GM12878 (cell line): Measurements from ENCODE around the gene LARP4. TPM values are rescaled to one million over a fixed set of nuclear protein-coding genes. Genes with fewer than 3 reads are reported as not detected.
"Not testable (repeated sequence)": the region's sequence is repeated elsewhere in the genome, so short reads cannot be mapped to it uniquely, and the experiment has no call there.

Source experiments
- ATAC-seq: fragments of 200-7000 bp; cut with Tn5 transposase; 3 replicates; pipeline ENCODE4 v1.9.1; 2020; ENCODE audit warnings: mild to moderate bottlenecking, moderate library complexity
- BruUV-seq: library from RNA; stranded (reverse); fragments of 400-500 nt; replicated peaks from 2 replicates; lab custom pipeline; 2021; lab: Mats Ljungman, UMichigan
- CTCF ChIA-PET: fragments of 300-600 bp; sonication (Branson Sonifier 250); formaldehyde crosslinking; extraction: SDS; loops from one replicate; lab custom pipeline; 2021; ENCODE audit warnings: inconsistent platforms; lab: Yijun Ruan, JAX
- POLR2A ChIA-PET: fragments of 350-600 bp; formaldehyde crosslinking; extraction: SDS; loops from one replicate; lab custom pipeline; 2021; ENCODE audit warnings: inconsistent platforms; lab: Charles Lee
- RAD21 ChIA-PET: fragments of 300-600 bp; sonication (Branson Sonifier 250); formaldehyde crosslinking; loops from one replicate; lab custom pipeline; 2023; ENCODE audit warnings: antibody characterized with exemption; ENCODE audit not compliant: unreplicated experiment; lab: Charles Lee
- SMC1A ChIA-PET: fragments of 300-600 bp; sonication (Branson Sonifier 250); formaldehyde crosslinking; loops from one replicate; lab custom pipeline; 2023; ENCODE audit not compliant: unreplicated experiment, uncharacterized antibody; lab: Charles Lee
- DNase-seq: peaks from one replicate; pipeline ENCODE4 v3.0.0-alpha.2; 2011; ENCODE audit warnings: low read depth, low spot score
- FAIRE-seq: peaks from 3 replicates; lab custom pipeline; 2011; peaks lifted over from hg19 to GRCh38; lab: Jason Lieb, UNC
- H2AFZ ChIP-seq: 2 replicates; pipeline ENCODE4 v1.6.0; 2011; ENCODE audit warnings: low read depth, low read length, control low read depth; ENCODE audit not compliant: control insufficient read depth
- H3K27ac ChIP-seq: 2 replicates; pipeline ENCODE4 v1.5.1; 2011; ENCODE audit warnings: control low read depth; ENCODE audit not compliant: control insufficient read depth, insufficient read depth
- H3K27me3 ChIP-seq, 2 experiments: replicated peaks in 1 of 2; 2 replicates each; pipeline versions ENCODE4 v1.6.0 to v1.6.1; 2011; ENCODE audit warnings: low read length in 1 of 2; ENCODE audit not compliant: control insufficient read depth in 2 of 2, insufficient read depth in 2 of 2
- H3K36me3 ChIP-seq, 2 experiments: 2 replicates each; pipeline ENCODE4 v1.5.1; 2011; ENCODE audit warnings: low read length in 1 of 2; ENCODE audit not compliant: control insufficient read depth in 2 of 2, insufficient read depth in 2 of 2
- H3K4me1 ChIP-seq: 2 replicates; pipeline ENCODE4 v1.6.1; 2011; ENCODE audit warnings: mild to moderate bottlenecking, low read length, moderate library complexity, mixed read lengths; ENCODE audit not compliant: control insufficient read depth, insufficient read depth
- H3K4me2 ChIP-seq: 2 replicates; pipeline ENCODE4 v1.6.0; 2011; ENCODE audit warnings: control low read depth; ENCODE audit not compliant: control insufficient read depth, insufficient read depth
- H3K4me3 ChIP-seq: fragments of 200-600 bp; sonication (generic); 2 replicates; pipeline ENCODE4 v1.5.1; 2016
- H3K79me2 ChIP-seq: 2 replicates; pipeline ENCODE4 v1.6.0; 2011; ENCODE audit warnings: low read length; ENCODE audit not compliant: control insufficient read depth, insufficient read depth
- H3K9ac ChIP-seq: 2 replicates; pipeline ENCODE4 v1.8.0; 2011; ENCODE audit warnings: low read length, control low read depth, mixed read lengths; ENCODE audit not compliant: control insufficient read depth, insufficient read depth
- H3K9me3 ChIP-seq: replicated peaks from 3 replicates; pipeline ENCODE4 v1.5.1; 2011; ENCODE audit warnings: mild to moderate bottlenecking, low read length; ENCODE audit not compliant: control insufficient read depth, insufficient read depth
- H4K20me1 ChIP-seq: 2 replicates; pipeline ENCODE4 v1.6.0; 2011; ENCODE audit not compliant: control insufficient read depth, insufficient read depth
- BCL11A ChIP-seq: IDR thresholded peaks from 2 replicates; pipeline ENCODE4 v1.6.1; 2011; ENCODE audit warnings: low read depth, low read length
- E4F1 ChIP-seq: fragments of 450-650 bp; IDR thresholded peaks from 2 replicates; pipeline ENCODE4 v1.6.1; 2018; ENCODE audit warnings: borderline replicate concordance, mild to moderate bottlenecking; ENCODE audit not compliant: partially characterized antibody
- USF1 ChIP-seq: IDR thresholded peaks from 2 replicates; pipeline ENCODE4 v1.6.1; 2011; ENCODE audit warnings: borderline replicate concordance, low read depth, mild to moderate bottlenecking, moderate library complexity, mixed read lengths, low read length; ENCODE audit not compliant: insufficient read depth; ENCODE audit errors: extremely low read length
- WGBS: methylation state at CpG from one replicate; pipeline ENCODE4 v1.1.6; 2016; ENCODE audit warnings: low lambda C conversion rate; ENCODE audit not compliant: insufficient replicate concordance, insufficient coverage; ENCODE audit errors: missing lambda C conversion rate; 5-methylcytosine and 5-hydroxymethylcytosine counted together
- in situ Hi-C: fragments of 300-500 bp; cut with MboI; formaldehyde crosslinking; loops from 9 replicates; pipeline ENCODE4 v1.14.3; 2018; ENCODE audit warnings: mixed read lengths
- intact Hi-C: fragments of 100-400 bp; cut with micrococcal nuclease; formaldehyde crosslinking; loops from one replicate; pipeline ENCODE4 v1.14.2; 2022; ENCODE audit not compliant: unreplicated experiment
- polyA plus RNA-seq, 11 experiments: library from polyadenylated mRNA; depleted of rRNA in 4 of 11; unstranded in 6 of 11; stranded (reverse) in 5 of 11; fragments of >200 nt; fragmentation: Nextera tagmentation in 4 of 11; fragmentation: Illumina TruSeq in 1 of 11; extraction: Ambion mirVana in 4 of 11; extraction: Trizol in 1 of 11; gene quantifications; 1 replicate in 1 of 11; 2 replicates in 10 of 11; pipeline versions ENCODE4 v1.2.1 to v1.2.3, GENCODE V29; 2011 to 2016; ENCODE audit warnings: inconsistent platforms in 2 of 11, missing spikeins in 2 of 11, low read depth in 1 of 11
- total RNA-seq, 4 experiments: library from RNA; depleted of rRNA in 3 of 4; stranded (reverse); fragments of >200 nt in 3 of 4; fragmentation: Illumina TruSeq in 1 of 4; extraction: Trizol in 1 of 4; gene quantifications; 2 replicates each; pipeline versions ENCODE4 v1.2.1 to v1.2.3, GENCODE V29; 2013 to 2021

Gene LARP4
- total and polyA plus RNA-seq, 10 of the 15 experiments (the other 5 are each of a cell fraction or from before 2014, with no cell fraction given), result 24.1 to 72.6 (median 35.6) TPM

- no peak overlapping the region for H3K4me3 ChIP-seq
- FAIRE-seq (no peak), ATAC-seq (no peak), DNase-seq (no peak)
- SMC1A ChIA-PET, result interaction anchor here (0.9 kb wide), 2 partner anchors 12 to 17 kb away, joined by 3 to 4 read pairs; no protein-coding TSS in a partner anchor
- intact Hi-C loops (no loop called here), in situ Hi-C loops (no loop called here)
- 76% methylated on average over 5 of the region's 5 CpGs for WGBS
- H3K27me3 ChIP-seq, result no peaks in the 10 kb centered on the region
- H4K20me1 ChIP-seq, result no peaks in the 10 kb centered on the region; the same call in none of the 2 replicates
- CTCF ChIA-PET, result interaction anchor here (1.0 kb wide), 1 partner anchor 15 kb away, joined by 3 read pairs; no protein-coding TSS in a partner anchor
- H3K79me2 ChIP-seq, result peaks cover 62% of the 10 kb centered on the region
- TF ChIP-seq E4F1 (no peak), BCL11A (no peak), USF1 (no peak)
- RAD21 ChIA-PET, result no interaction called here
- peaks cover 0 to 2% of the 10 kb centered on the region in 2 experiments; a peak in 2 of 4 replicates for H3K36me3 ChIP-seq
- no peak overlapping the region for H2AFZ ChIP-seq
- no peaks in the 10 kb centered on the region for H3K4me1 ChIP-seq
- no peak overlapping the region for H3K9ac ChIP-seq
- POLR2A ChIA-PET, result interaction anchor here (0.5 kb wide), 1 partner anchor 15 kb away, joined by 5 read pairs; no protein-coding TSS in a partner anchor
- H3K9me3 ChIP-seq, result no peaks in the 10 kb centered on the region
- no TSS peak for BruUV-seq
- H3K4me2 ChIP-seq, result no peak overlapping the region
- H3K27ac ChIP-seq, result no peak overlapping the region
Measured at GRCh38 chr12:50419112-50419909, 18.6 kb downstream of the LARP4 start.

- 95% methylated on average over 10 of the region's 10 CpGs for WGBS
- not testable (repeated sequence) for BruUV-seq, H3K9ac ChIP-seq
Measured at GRCh38 chr12:50422855-50423254, 22.2 kb downstream of the LARP4 start.

GRCh38 chr12:50423342-50423741, 22.7 kb downstream of the LARP4 start:
- H2AFZ ChIP-seq, RAD21 ChIA-PET, CTCF ChIA-PET, DNase-seq, H3K36me3 ChIP-seq, H3K27me3 ChIP-seq, H3K27ac ChIP-seq, POLR2A ChIA-PET, H3K4me2 ChIP-seq, intact Hi-C loops, H3K9me3 ChIP-seq, H3K4me3 ChIP-seq, H3K4me1 ChIP-seq, BruUV-seq, H3K9ac ChIP-seq, ATAC-seq, in situ Hi-C loops, FAIRE-seq, H4K20me1 ChIP-seq: not testable (repeated sequence)
- peaks cover 41% of the 10 kb centered on the region for H3K79me2 ChIP-seq
- SMC1A ChIA-PET, result interaction anchor here (0.6 kb wide), 2 partner anchors 54 to 235 kb away, joined by 3 read pairs; no protein-coding TSS in a partner anchor
- WGBS, result 92% methylated on average over 10 of the region's 10 CpGs

More at GRCh38 chr12:50422855-50423254, 22.2 kb downstream of the LARP4 start:
- H3K9me3 ChIP-seq, H4K20me1 ChIP-seq, ATAC-seq, intact Hi-C loops, FAIRE-seq, in situ Hi-C loops, H3K4me3 ChIP-seq, H3K4me2 ChIP-seq, CTCF ChIA-PET, POLR2A ChIA-PET, H3K27me3 ChIP-seq, H3K4me1 ChIP-seq, H3K36me3 ChIP-seq, RAD21 ChIA-PET, DNase-seq, H2AFZ ChIP-seq, H3K27ac ChIP-seq: not testable (repeated sequence)
- peaks cover 44% of the 10 kb centered on the region for H3K79me2 ChIP-seq
- SMC1A ChIA-PET, result interaction anchor here (0.6 kb wide), 2 partner anchors 54 to 235 kb away, joined by 3 read pairs; no protein-coding TSS in a partner anchor
